Effector memory CD4-positive, alpha-beta T cell (primary cell): ENCODE results near the gene CMKLR1.

Source experiments
- DNase-seq, 3 donors: peaks; one replicate each; pipeline ENCODE4 v3.0.0-alpha.2; 2020
- H3K27ac ChIP-seq: 2 replicates; pipeline ENCODE4 v1.7.0; 2013; ENCODE audit warnings: mild to moderate bottlenecking, low read length, moderate library complexity; ENCODE audit not compliant: insufficient read depth, poor library complexity, severe bottlenecking
- H3K27me3 ChIP-seq: replicated peaks from 2 replicates; pipeline ENCODE4 v1.7.0; 2013; ENCODE audit warnings: mild to moderate bottlenecking, low read length; ENCODE audit not compliant: insufficient read depth, control insufficient read depth, poor library complexity, severe bottlenecking
- H3K36me3 ChIP-seq: 2 replicates; pipeline ENCODE4 v1.7.0; 2013; ENCODE audit warnings: mild to moderate bottlenecking, low read length, moderate library complexity; ENCODE audit not compliant: control insufficient read depth, insufficient read depth
- H3K4me1 ChIP-seq: 2 replicates; pipeline ENCODE4 v1.7.0; 2013; ENCODE audit warnings: low read length, mild to moderate bottlenecking; ENCODE audit not compliant: control insufficient read depth, insufficient read depth, poor library complexity, severe bottlenecking
- H3K4me3 ChIP-seq: 2 replicates; pipeline ENCODE4 v1.7.0; 2013; ENCODE audit warnings: low read length, low read depth, mild to moderate bottlenecking; ENCODE audit not compliant: insufficient read depth, poor library complexity, severe bottlenecking
- H3K9me3 ChIP-seq: 2 replicates; pipeline ENCODE4 v1.7.0; 2013; ENCODE audit warnings: mild to moderate bottlenecking, low read length, moderate library complexity; ENCODE audit not compliant: control insufficient read depth

The CMKLR1 gene

DNA sequence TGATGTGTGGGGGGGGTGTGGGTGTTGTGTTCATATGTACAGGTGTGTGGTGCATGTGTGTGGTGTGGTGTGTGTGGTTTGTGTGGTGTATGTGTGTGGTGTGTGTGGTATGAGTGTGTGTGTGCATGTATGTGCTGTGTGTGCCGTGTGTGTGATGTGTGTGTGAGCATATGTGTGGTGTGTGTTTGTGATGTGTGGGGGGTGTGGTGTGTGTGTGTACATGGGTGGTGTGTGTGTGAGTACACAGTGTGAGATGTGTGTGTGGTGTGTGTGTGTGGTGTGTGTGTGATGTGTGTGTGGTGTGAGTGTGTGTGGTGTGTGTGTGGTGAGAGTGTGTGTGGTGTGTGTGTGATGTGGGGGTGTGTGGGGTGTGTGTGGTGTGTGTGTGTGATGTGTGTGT is 24.5 kb upstream of the CMKLR1 start:
- no peaks in the 10 kb centered on the region for H3K4me1 ChIP-seq
- no peaks in the 10 kb centered on the region for H3K27me3 ChIP-seq
- H3K4me3 ChIP-seq = no peak overlapping the region
- no peaks in the 10 kb centered on the region for H3K9me3 ChIP-seq
- no peak overlapping the region for H3K27ac ChIP-seq
- no peak for DNase-seq
- H3K36me3 ChIP-seq = no peaks in the 10 kb centered on the region

DNA sequence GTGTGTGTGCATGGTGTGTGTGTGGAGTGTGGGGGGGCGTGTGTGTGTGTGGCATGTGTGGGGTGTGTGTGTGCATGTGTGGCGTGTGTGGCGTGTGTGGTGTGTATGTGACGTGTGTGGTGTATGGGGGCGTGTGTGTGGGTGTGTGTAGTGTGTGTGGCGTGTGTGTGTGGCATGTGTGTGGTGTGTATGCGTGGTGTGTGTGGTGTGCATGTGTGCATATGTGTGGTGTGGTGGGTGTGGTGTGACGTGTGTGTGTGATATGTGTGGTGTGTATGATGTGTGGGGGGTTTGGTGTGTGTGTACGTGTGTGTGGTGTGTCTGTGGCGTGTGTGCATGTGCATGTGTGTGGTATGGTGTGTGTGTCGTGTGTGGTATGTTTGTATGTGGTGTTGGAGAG is 24.1 kb upstream of the CMKLR1 start:
- no peak for DNase-seq
- Histone ChIP-seq H3K27ac (no peak overlapping the region), H3K9me3 (no peaks in the 10 kb centered on the region), H3K27me3 (no peaks in the 10 kb centered on the region), H3K36me3 (no peaks in the 10 kb centered on the region), H3K4me1 (no peaks in the 10 kb centered on the region), H3K4me3 (no peak overlapping the region)

DNA sequence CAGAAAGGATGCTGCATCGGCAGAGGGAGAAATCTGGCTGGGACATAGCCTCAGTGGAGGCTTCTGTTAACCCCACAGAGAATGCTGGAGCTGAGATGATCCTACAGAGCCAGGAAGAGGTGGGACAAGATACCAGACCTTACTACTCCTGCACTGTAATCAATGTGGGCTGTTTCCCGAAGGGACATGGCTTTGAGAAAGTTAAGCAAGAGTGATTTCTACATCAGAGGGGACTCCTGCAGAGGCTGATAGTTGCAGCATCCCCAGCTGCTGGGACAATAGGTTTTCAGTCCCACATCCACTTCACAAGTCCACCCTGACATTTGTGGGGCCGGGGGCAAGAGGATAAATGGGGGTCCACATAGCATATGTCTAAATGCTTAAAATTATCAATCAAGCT is 22.5 kb upstream of the CMKLR1 start:
- Histone ChIP-seq H3K4me3 (no peak overlapping the region), H3K27me3 (no peaks in the 10 kb centered on the region), H3K36me3 (no peaks in the 10 kb centered on the region), H3K9me3 (no peaks in the 10 kb centered on the region), H3K4me1 (no peaks in the 10 kb centered on the region), H3K27ac (no peak overlapping the region)
- no peak for DNase-seq

- Histone ChIP-seq H3K4me1 (no peaks in the 10 kb centered on the region), H3K27ac (no peak overlapping the region), H3K36me3 (no peaks in the 10 kb centered on the region), H3K27me3 (no peaks in the 10 kb centered on the region), H3K9me3 (no peaks in the 10 kb centered on the region), H3K4me3 (no peak overlapping the region)
- no peak for DNase-seq
Measured at GRCh38 chr12:108360487-108360886, 21.4 kb upstream of the CMKLR1 start.

- no peaks in the 10 kb centered on the region for H3K36me3 ChIP-seq
- no peaks in the 10 kb centered on the region for H3K9me3 ChIP-seq
- DNase-seq = no peak
- no peak overlapping the region for H3K4me3 ChIP-seq
- H3K27me3 ChIP-seq = no peaks in the 10 kb centered on the region
- H3K4me1 ChIP-seq = no peaks in the 10 kb centered on the region
- H3K27ac ChIP-seq = no peak overlapping the region
Measured at GRCh38 chr12:108360057-108360456, 20.9 kb upstream of the CMKLR1 start.

DNA sequence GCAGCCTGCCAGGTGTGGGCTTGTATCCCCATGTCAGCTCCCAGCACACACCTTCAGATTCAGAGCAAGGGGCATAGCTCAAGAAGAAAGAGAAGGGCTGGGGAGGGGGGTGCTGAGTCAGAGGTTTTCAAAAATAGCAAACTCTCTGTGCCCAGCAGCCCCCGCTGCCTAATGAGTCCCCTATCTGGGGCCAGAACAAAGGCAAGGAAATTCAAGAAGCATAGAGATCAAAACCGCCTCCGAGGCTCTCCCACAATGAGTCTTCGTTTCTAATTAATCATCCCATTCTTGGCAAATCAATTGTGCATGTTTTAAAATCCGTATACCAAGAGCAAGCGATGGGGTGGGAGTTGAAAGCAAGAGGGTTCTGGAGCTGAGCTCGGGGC is 19.5 kb upstream of the CMKLR1 start:
- H3K36me3 ChIP-seq = no peaks in the 10 kb centered on the region
- H3K27ac ChIP-seq = no peak overlapping the region
- H3K4me3 ChIP-seq = no peak overlapping the region
- DNase-seq = no peak
- no peaks in the 10 kb centered on the region for H3K27me3 ChIP-seq
- no peaks in the 10 kb centered on the region for H3K9me3 ChIP-seq
- H3K4me1 ChIP-seq = no peaks in the 10 kb centered on the region

DNA sequence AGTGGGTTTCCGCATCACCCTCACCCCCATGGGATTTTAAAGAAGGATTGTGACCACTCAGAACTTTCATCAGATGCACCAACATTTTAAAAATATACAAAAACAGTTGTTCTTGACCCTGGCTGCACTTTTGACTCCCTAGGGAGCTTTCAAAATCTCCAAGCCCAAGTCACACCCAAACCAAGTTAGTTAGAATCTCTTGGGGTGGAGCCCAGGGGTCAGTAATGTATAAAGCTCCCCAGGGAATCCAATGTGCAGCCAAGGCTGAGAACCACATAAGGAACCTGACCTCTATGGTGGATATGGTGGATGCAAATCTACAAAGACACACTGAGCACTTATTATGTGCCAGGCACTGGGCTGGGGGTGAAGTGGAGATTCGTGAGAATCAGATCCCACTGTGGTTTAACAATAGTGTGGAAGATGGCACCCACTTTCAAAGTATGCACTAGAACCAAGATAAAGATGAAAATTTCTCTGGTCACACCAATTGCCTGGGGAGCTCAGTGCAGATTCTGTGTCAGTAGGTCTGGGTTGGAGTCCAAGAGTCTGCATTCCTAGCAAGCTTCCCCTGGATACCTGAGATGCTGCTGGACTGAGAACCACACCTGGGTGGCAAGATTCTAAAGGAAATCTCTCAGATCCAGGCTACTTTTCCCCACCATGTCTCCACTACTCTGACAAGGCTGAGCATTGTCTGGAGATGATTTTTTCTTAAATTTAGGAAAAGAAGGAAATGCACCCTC is 18.9 kb upstream of the CMKLR1 start:
- Histone ChIP-seq H3K4me3 (no peak overlapping the region), H3K4me1 (no peaks in the 10 kb centered on the region), H3K27ac (no peak overlapping the region), H3K27me3 (no peaks in the 10 kb centered on the region), H3K9me3 (no peaks in the 10 kb centered on the region), H3K36me3 (no peaks in the 10 kb centered on the region)
- DNase-seq = no peak

GRCh38 chr12:108356835-108357806 is 18.0 kb upstream of the CMKLR1 start:
- H3K27me3 ChIP-seq = no peaks in the 10 kb centered on the region
- H3K4me3 ChIP-seq = no peak overlapping the region
- no peaks in the 10 kb centered on the region for H3K4me1 ChIP-seq
- H3K36me3 ChIP-seq = no peaks in the 10 kb centered on the region
- no peak for DNase-seq
- H3K9me3 ChIP-seq = no peaks in the 10 kb centered on the region
- no peak overlapping the region for H3K27ac ChIP-seq

- Histone ChIP-seq H3K4me1 (no peaks in the 10 kb centered on the region), H3K4me3 (no peak overlapping the region), H3K9me3 (no peaks in the 10 kb centered on the region), H3K27me3 (no peaks in the 10 kb centered on the region), H3K27ac (no peak overlapping the region), H3K36me3 (no peaks in the 10 kb centered on the region)
- no peak for DNase-seq
Measured at GRCh38 chr12:108355069-108355468, 16.0 kb upstream of the CMKLR1 start.

GRCh38 chr12:108352591-108352990 is 13.5 kb upstream of the CMKLR1 start:
- no peak for DNase-seq
- H3K27ac ChIP-seq = no peak overlapping the region
- no peak overlapping the region for H3K4me3 ChIP-seq
- no peaks in the 10 kb centered on the region for H3K4me1 ChIP-seq
- H3K27me3 ChIP-seq = no peaks in the 10 kb centered on the region
- H3K36me3 ChIP-seq = no peaks in the 10 kb centered on the region
- H3K9me3 ChIP-seq = no peaks in the 10 kb centered on the region
